SK-N-SH treated with all-trans-retinoic acid at 6 μM for 48 hours (cell line): ENCODE measurements around the gene FLYWCH2.

Experiments used
- ATAC-seq: fragments of 200-7000 bp; cut with Tn5 transposase; 3 replicates; pipeline ENCODE4 v1.9.1; 2020; ENCODE audit warnings: mild to moderate bottlenecking, moderate library complexity
- ARNTL ChIP-seq: fragments of 450-650 bp; formaldehyde crosslinking; IDR thresholded peaks from 2 replicates; pipeline ENCODE4 v1.5.0; 2020; ENCODE audit warnings: low read depth, mild to moderate bottlenecking, moderate library complexity, borderline replicate concordance
- BACH2 ChIP-seq: fragments of 250-450 bp; sonication (Bioruptor Pico); IDR thresholded peaks from 2 replicates; pipeline ENCODE4 v1.9.0; 2021; ENCODE audit warnings: mild to moderate bottlenecking, borderline replicate concordance
- CREB5 ChIP-seq: fragments of 250-450 bp; sonication (Bioruptor Pico); IDR thresholded peaks from 2 replicates; pipeline ENCODE4 v1.5.1; 2020; ENCODE audit warnings: low read depth, mild to moderate bottlenecking, moderate library complexity
- CSRNP3 ChIP-seq: fragments of 250-450 bp; sonication (Bioruptor Pico); IDR thresholded peaks from 2 replicates; pipeline ENCODE4 v1.5.1; 2021; ENCODE audit warnings: mild to moderate bottlenecking, moderate library complexity
- ESRRG ChIP-seq: fragments of 250-450 bp; sonication (Bioruptor Pico); IDR thresholded peaks from 2 replicates; pipeline ENCODE4 v1.6.1; 2021; ENCODE audit warnings: mild to moderate bottlenecking
- GLIS3 ChIP-seq: fragments of 250-450 bp; sonication (Bioruptor Pico); IDR thresholded peaks from 2 replicates; pipeline ENCODE4 v1.5.0; 2020; ENCODE audit warnings: mild to moderate bottlenecking, moderate library complexity
- ISL1 ChIP-seq: fragments of 250-450 bp; sonication (Bioruptor Pico); IDR thresholded peaks from 2 replicates; pipeline ENCODE4 v2.1.2; 2022; ENCODE audit warnings: mild to moderate bottlenecking, moderate library complexity
- OSR1 ChIP-seq: fragments of 250-450 bp; sonication (Bioruptor Pico); IDR thresholded peaks from 2 replicates; pipeline ENCODE4 v1.8.0; 2022; ENCODE audit warnings: moderate library complexity, mild to moderate bottlenecking, inconsistent platforms
- PATZ1 ChIP-seq: fragments of 250-450 bp; sonication (Bioruptor Pico); IDR thresholded peaks from 2 replicates; pipeline ENCODE4 v1.8.0; 2020; ENCODE audit warnings: mild to moderate bottlenecking, moderate library complexity, borderline replicate concordance
- POU6F1 ChIP-seq: fragments of 250-450 bp; sonication (Bioruptor Pico); IDR thresholded peaks from 2 replicates; pipeline ENCODE4 v1.8.0; 2021; ENCODE audit warnings: low read depth, mild to moderate bottlenecking, moderate library complexity, borderline replicate concordance
- PPARA ChIP-seq: fragments of 250-450 bp; sonication (Bioruptor Pico); IDR thresholded peaks from 2 replicates; pipeline ENCODE4 v1.5.0; 2020; ENCODE audit warnings: mild to moderate bottlenecking, borderline replicate concordance
- RARB ChIP-seq: fragments of 250-450 bp; sonication (Bioruptor Pico); IDR thresholded peaks from 2 replicates; pipeline ENCODE4 v1.8.0; 2021; ENCODE audit warnings: mild to moderate bottlenecking, moderate library complexity
- SNAI2 ChIP-seq: fragments of 250-450 bp; sonication (Bioruptor Pico); IDR thresholded peaks from 2 replicates; pipeline ENCODE4 v1.5.0; 2020; ENCODE audit warnings: mild to moderate bottlenecking, moderate library complexity
- TCF4 ChIP-seq: fragments of 250-450 bp; sonication (Bioruptor Pico); IDR thresholded peaks from 2 replicates; pipeline ENCODE4 v1.8.0; 2021; ENCODE audit warnings: mild to moderate bottlenecking, moderate library complexity, borderline replicate concordance
- TOX ChIP-seq: fragments of 250-450 bp; sonication (Bioruptor Pico); IDR thresholded peaks from 2 replicates; pipeline ENCODE4 v1.8.0; 2021; ENCODE audit warnings: mild to moderate bottlenecking, moderate library complexity, borderline replicate concordance
- TSHZ2 ChIP-seq: fragments of 250-450 bp; sonication (Bioruptor Pico); IDR thresholded peaks from 2 replicates; pipeline ENCODE4 v1.5.0; 2020; ENCODE audit warnings: mild to moderate bottlenecking, moderate library complexity
- ZC3H10 ChIP-seq: fragments of 250-450 bp; sonication (Bioruptor Pico); IDR thresholded peaks from 2 replicates; pipeline ENCODE4 v1.5.1; 2021; ENCODE audit warnings: mild to moderate bottlenecking, moderate library complexity
- ZFP3 ChIP-seq: fragments of 250-450 bp; sonication (Bioruptor Pico); IDR thresholded peaks from 2 replicates; pipeline ENCODE4 v1.5.0; 2020; ENCODE audit warnings: mild to moderate bottlenecking, moderate library complexity
- ZFP30 ChIP-seq: fragments of 450-650 bp; formaldehyde crosslinking; IDR thresholded peaks from 2 replicates; pipeline ENCODE4 v1.5.0; 2022; ENCODE audit warnings: mild to moderate bottlenecking, moderate library complexity
- ZNF565 ChIP-seq: fragments of 450-650 bp; formaldehyde crosslinking; conservative IDR thresholded peaks from 2 replicates; pipeline ENCODE4 v1.5.0; 2020; ENCODE audit warnings: low read depth, mild to moderate bottlenecking, moderate library complexity
- ZNF70 ChIP-seq: fragments of 450-650 bp; formaldehyde crosslinking; IDR thresholded peaks from 2 replicates; pipeline ENCODE4 v1.5.0; 2020; ENCODE audit warnings: mild to moderate bottlenecking, moderate library complexity
- ZNF8 ChIP-seq: fragments of 450-650 bp; formaldehyde crosslinking; IDR thresholded peaks from 2 replicates; pipeline ENCODE4 v1.5.0; 2020; ENCODE audit warnings: mild to moderate bottlenecking, moderate library complexity

The FLYWCH2 gene

GRCh38 chr16:2925951-2926649, 43.1 kb downstream of the FLYWCH2 start:
- ATAC-seq = no peak
- TF ChIP-seq TSHZ2 (CRISPR knock-in tag) (no peak), POU6F1 (CRISPR knock-in tag) (no peak), ZFP3 (CRISPR knock-in tag) (no peak), CSRNP3 (CRISPR knock-in tag) (no peak), ZNF70 (no peak), ARNTL (CRISPR knock-in tag) (no peak), PATZ1 (CRISPR knock-in tag) (no peak), ZNF565 (CRISPR knock-in tag) (no peak), ISL1 (CRISPR knock-in tag) (no peak), TCF4 (no peak)

- ATAC-seq = no peak; the same call in 2 of the 3 replicates
Measured at GRCh38 chr16:2926650-2926999, 43.6 kb downstream of the FLYWCH2 start.

More at GRCh38 chr16:2926650-2926999, 43.6 kb downstream of the FLYWCH2 start:
- TF ChIP-seq POU6F1 (CRISPR knock-in tag) = no peak
- TF ChIP-seq OSR1 (CRISPR knock-in tag) = no peak
- no peak for TF ChIP-seq BACH2
- TF ChIP-seq TCF4 = no peak
- no peak for TF ChIP-seq ZNF565 (CRISPR knock-in tag)
- no peak for TF ChIP-seq RARB (CRISPR knock-in tag)
- no peak for TF ChIP-seq ISL1 (CRISPR knock-in tag)
- no peak for TF ChIP-seq ESRRG
- TF ChIP-seq ZNF8 = no peak
- TF ChIP-seq CREB5 (CRISPR knock-in tag) = no peak
- no peak for TF ChIP-seq SNAI2 (CRISPR knock-in tag)
- TF ChIP-seq TOX (CRISPR knock-in tag) = no peak
- TF ChIP-seq GLIS3 (CRISPR knock-in tag) = no peak
- TF ChIP-seq ZFP30 (CRISPR knock-in tag) = no peak
- TF ChIP-seq CSRNP3 (CRISPR knock-in tag) = no peak
- no peak for TF ChIP-seq ZC3H10
- no peak for TF ChIP-seq PPARA
- TF ChIP-seq, all 23 proteins: peak for 0
